Measurements from ENCODE around the gene MRGPRF. TPM values are rescaled to one million over a fixed set of nuclear protein-coding genes. Genes with fewer than 3 reads are reported as not detected.

MRGPRF gene
- total RNA-seq, 2 experiments from 2014 or later, result not detected

DNA sequence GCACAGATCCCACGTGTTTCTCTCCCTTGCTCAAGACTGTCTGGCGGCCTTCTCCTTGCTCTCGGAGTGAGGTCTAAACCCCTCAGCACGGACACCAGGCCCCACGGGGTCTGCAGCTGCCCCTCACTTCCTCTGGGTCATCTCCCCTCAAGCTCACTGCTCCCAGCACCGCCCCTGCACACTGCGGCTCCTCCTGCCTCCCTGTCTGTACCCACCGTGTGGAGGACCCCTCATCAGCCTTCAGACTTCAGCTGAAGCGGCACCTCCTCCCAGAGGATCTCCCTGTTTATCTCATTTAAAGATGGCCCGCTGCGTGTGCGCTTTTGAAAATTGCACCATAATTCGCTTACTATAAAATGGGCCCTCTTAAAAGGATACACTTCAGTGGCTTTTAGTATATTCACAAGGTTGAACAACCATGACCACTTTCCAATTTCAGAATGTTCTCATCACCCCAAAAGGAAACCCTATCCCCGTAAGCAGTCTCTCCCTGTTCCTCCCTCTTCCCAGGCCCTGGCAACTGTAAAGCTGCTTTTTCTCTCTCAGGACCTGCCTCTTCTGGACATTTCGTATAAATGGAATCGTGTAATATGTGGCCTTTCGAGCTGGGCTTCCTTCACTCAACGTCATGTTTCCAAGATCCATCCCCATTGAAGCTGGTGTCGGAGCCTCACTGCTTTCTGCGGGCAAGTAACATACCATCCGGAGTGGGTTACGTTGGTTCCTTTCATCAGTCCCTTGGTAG, 21.2 kb upstream of the MRGPRF start:
- Mint-ChIP-seq H3K4me3 (no peak overlapping the region), H3K36me3 (ENCODE audit: low read depth) (no peaks in the 10 kb centered on the region), H3K27me3 (peaks cover 2% of the 10 kb centered on the region), H3K27ac (no peak overlapping the region), H3K4me1 (no peaks in the 10 kb centered on the region), H3K9me3 (ENCODE audit: low read depth) (no peaks in the 10 kb centered on the region)
- POLR2A ChIA-PET, result no interaction called here
- DNase-seq (no peak), ATAC-seq (no peak)
- CTCF ChIA-PET, result interaction anchor here (0.7 kb wide), 1 partner anchor 248 kb away, joined by 5 read pairs; no protein-coding TSS in a partner anchor
- intact Hi-C loops (cut with DNase I, micrococcal nuclease), result no loop called here

DNA sequence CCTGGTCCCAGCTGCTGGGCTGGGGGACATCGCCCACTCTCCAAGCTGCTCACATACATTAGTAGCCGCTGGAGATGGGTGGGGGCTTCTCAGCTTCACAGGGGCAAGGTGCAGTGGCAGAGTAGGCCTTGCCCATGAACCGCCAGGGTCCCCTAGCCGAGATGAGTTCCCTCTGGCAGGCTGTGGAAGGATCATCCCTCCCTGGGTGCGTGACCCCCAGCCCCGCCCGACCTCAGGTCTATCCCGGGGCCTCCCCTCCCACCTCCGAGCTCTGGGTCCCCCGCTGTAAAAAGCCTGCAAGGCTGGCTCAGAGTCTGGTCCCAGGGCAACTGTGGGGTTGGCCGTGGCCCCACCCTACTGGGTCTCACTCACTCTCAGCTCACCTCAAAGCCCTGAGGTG, 20.4 kb upstream of the MRGPRF start:
- Mint-ChIP-seq H3K4me3 (no peak overlapping the region), H3K4me1 (no peaks in the 10 kb centered on the region), H3K36me3 (ENCODE audit: low read depth) (no peaks in the 10 kb centered on the region), H3K27ac (no peak overlapping the region), H3K27me3 (peaks cover 2% of the 10 kb centered on the region), H3K9me3 (ENCODE audit: low read depth) (no peaks in the 10 kb centered on the region)
- POLR2A ChIA-PET, result no interaction called here
- intact Hi-C loops (cut with DNase I, micrococcal nuclease), result no loop called here
- DNase-seq (no peak), ATAC-seq (no peak)
- CTCF ChIA-PET, result no interaction called here

DNA sequence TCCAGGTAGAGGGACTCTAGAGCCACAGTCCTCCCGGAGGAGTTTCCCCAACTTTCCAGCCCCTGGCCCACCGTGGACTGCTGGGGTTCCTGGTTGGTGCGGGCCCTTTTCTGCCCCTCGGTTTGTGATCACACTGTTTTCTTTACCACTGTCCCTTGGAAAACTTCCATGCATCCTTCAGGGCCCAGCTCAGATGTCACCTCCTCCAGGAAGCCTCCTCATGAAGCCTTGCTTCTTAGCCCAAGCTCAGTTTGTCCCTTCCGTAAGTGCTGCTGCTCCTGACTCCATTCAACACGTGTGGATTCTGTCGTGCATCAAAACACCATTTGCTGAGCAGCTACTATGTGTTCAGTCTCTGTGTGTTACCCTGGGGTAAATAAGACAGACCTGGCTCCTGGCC, 19.8 kb upstream of the MRGPRF start:
- no peak overlapping the region for H3K27ac Mint-ChIP-seq
- H3K4me1 Mint-ChIP-seq, result no peaks in the 10 kb centered on the region
- H3K4me3 Mint-ChIP-seq, result no peak overlapping the region
- H3K9me3 Mint-ChIP-seq (ENCODE audit: low read depth), result no peaks in the 10 kb centered on the region
- DNase-seq, result no peak
- ChIA-PET POLR2A (no interaction called here), CTCF (no interaction called here)
- H3K27me3 Mint-ChIP-seq, result peaks cover 2% of the 10 kb centered on the region
- H3K36me3 Mint-ChIP-seq (ENCODE audit: low read depth), result no peaks in the 10 kb centered on the region
- ATAC-seq, result no peak
- intact Hi-C loops (cut with DNase I, micrococcal nuclease), result no loop called here

DNA sequence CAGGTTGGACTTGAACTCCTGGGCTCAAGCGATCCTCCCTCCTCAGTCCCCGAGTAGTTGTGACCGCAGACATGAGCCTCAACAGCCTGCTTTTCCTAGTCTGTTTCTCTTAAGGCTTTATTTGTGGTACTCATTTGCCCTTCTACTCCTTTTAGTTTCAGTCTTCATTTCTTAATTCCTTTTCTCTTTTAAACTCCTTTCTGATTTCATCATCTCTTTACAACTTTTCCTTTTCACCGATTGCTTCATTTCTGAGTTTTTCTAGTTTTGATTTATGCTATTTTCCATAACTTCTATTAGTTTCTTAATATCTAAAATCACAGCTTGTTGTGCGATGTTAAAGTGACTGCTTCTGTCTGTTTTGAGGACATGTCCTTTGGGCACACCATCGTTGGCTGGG, 17.3 kb upstream of the MRGPRF start:
- H3K27ac Mint-ChIP-seq, result no peak overlapping the region

DNA sequence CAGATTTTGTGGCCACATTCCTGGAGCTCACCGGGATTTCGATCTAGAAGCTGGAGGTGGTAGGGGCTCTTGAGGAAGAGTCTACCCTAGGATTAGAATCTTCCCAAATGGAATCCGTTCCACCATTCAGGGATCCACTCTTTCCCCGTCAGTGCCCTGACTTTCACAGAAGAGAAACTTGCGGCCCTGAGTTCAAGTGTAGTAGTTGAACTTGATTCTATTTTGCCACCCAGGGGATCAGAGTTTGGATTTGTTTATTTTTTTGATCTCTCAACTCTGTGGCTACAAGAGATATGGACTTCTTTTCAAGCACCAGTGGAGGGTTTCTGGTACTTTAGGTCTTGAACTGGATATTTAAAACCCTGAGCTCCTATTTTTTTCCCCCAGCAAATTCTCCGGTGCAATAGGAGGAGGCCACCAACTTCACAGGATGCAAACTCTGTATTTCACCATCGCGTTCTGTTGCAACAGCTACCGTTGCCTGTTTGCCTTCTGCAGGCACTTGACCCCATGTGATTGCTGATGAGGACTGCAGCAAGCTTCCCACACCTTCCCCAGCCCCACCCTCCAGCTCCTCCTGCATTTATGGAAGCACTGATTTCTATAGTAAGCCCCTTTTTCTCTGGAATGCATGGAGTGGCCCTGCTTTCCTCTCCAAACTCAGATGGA, 14.8 kb upstream of the MRGPRF start:
- Mint-ChIP-seq H3K27ac (no peak overlapping the region), H3K27me3 (peaks cover 2% of the 10 kb centered on the region), H3K9me3 (ENCODE audit: low read depth) (no peaks in the 10 kb centered on the region), H3K4me3 (no peak overlapping the region), H3K36me3 (ENCODE audit: low read depth) (no peaks in the 10 kb centered on the region), H3K4me1 (no peaks in the 10 kb centered on the region)
- CTCF ChIA-PET, result interaction anchor here (1.3 kb wide), 1 partner anchor 100 kb away, joined by 4 read pairs; no protein-coding TSS in a partner anchor
- ATAC-seq (no peak), DNase-seq (no peak)
- POLR2A ChIA-PET, result no interaction called here
- intact Hi-C loops (cut with DNase I, micrococcal nuclease), result no loop called here

More for the DNA sequence above, 17.3 kb upstream of the MRGPRF start:
- Mint-ChIP-seq H3K4me1 (no peaks in the 10 kb centered on the region), H3K36me3 (ENCODE audit: low read depth) (no peaks in the 10 kb centered on the region), H3K9me3 (ENCODE audit: low read depth) (no peaks in the 10 kb centered on the region), H3K4me3 (no peak overlapping the region), H3K27me3 (peaks cover 2% of the 10 kb centered on the region)
- ChIA-PET POLR2A (no interaction called here), CTCF (no interaction called here)
- no peak for DNase-seq
- intact Hi-C loops (cut with DNase I, micrococcal nuclease), result no loop called here
- no peak for ATAC-seq

DNA sequence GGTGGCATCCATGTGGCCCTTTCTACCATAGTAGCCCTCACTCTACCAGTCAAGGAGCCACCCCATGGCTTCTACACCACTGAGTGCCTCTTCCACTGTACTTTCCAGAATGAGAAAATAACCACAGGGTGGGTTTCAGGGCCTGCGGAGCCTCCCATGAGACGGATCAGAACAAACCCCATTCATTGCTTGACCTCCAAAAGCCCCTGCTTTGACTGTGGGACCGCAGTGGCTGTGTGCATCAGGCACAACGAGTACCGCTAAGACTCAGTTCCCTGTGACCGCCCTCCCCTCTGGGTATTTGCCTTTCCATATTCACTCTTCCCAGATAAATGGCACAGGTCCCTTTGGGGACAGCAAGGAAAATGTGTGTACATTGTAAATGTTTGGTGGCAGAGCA, 11.5 kb upstream of the MRGPRF start:
- no peak overlapping the region for H3K27ac Mint-ChIP-seq
- ATAC-seq, result no peak
- H3K27me3 Mint-ChIP-seq, result no peaks in the 10 kb centered on the region

DNA sequence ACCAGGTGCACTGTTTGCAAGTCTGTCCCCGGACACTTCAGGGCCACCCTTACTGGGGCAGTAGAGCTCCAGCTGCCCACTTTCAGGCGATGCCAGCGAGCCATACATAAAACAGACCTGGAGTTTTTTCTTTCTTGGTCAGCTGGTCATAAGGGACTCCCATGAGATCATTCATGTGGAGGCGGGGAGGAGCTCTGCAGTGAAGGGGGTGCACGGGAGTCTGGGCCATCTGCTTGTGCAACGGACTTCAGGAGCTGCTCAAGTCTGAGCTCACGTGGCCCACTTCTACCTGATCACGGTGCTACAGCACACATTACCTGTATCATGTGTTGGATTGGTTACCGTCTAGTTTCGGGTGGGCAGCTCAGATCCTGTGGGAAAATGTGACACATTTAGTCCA, 9.2 kb upstream of the MRGPRF start:
- intact Hi-C loops (cut with DNase I, micrococcal nuclease), result no loop called here
- Mint-ChIP-seq H3K27me3 (no peaks in the 10 kb centered on the region), H3K4me1 (no peaks in the 10 kb centered on the region), H3K36me3 (ENCODE audit: low read depth) (no peaks in the 10 kb centered on the region), H3K4me3 (no peak overlapping the region), H3K27ac (no peak overlapping the region), H3K9me3 (ENCODE audit: low read depth) (no peaks in the 10 kb centered on the region)
- no peak for ATAC-seq
- DNase-seq, result no peak
- POLR2A ChIA-PET, result no interaction called here
- CTCF ChIA-PET, result interaction anchor here (1.2 kb wide), 1 partner anchor 648 kb away, joined by 3 read pairs; no protein-coding TSS in a partner anchor

More for the DNA sequence above, 11.5 kb upstream of the MRGPRF start:
- intact Hi-C loops (cut with DNase I, micrococcal nuclease), result no loop called here
- CTCF ChIA-PET, result no interaction called here
- no peak overlapping the region for H3K4me3 Mint-ChIP-seq
- POLR2A ChIA-PET, result no interaction called here
- no peaks in the 10 kb centered on the region for H3K4me1 Mint-ChIP-seq
- DNase-seq, result no peak
- no peaks in the 10 kb centered on the region for H3K9me3 Mint-ChIP-seq (ENCODE audit: low read depth)
- no peaks in the 10 kb centered on the region for H3K36me3 Mint-ChIP-seq (ENCODE audit: low read depth)

DNA sequence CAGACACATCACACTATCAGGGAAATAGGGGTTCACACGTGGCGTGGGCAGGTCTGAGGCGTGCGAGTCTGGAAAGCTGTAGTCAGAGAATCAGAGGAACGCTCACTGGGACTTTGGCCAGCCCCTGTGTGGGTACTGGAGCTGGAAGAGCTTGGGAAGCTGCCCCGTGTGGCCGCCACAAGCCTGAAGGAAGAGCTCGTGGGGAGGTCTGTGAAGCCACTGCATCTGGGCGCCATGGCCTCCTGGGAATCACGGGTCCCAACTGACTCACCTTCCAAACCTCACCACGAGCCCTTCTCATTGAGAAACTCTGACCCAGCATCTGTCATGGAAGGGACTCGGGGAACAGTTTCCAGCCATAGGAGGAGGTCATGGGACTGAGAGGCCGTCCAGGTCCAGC, 5.9 kb upstream of the MRGPRF start:
- DNase-seq (no peak), ATAC-seq (no peak)
- ChIA-PET POLR2A (no interaction called here), CTCF (interaction anchor here (0.5 kb wide), 1 partner anchor 62 kb away, joined by 3 read pairs; no protein-coding TSS in a partner anchor)
- H3K4me3 Mint-ChIP-seq, result no peak overlapping the region
- peaks cover 2% of the 10 kb centered on the region for H3K27me3 Mint-ChIP-seq
- intact Hi-C loops (cut with DNase I, micrococcal nuclease), result no loop called here
- H3K27ac Mint-ChIP-seq, result no peak overlapping the region
- H3K36me3 Mint-ChIP-seq (ENCODE audit: low read depth), result no peaks in the 10 kb centered on the region
- H3K4me1 Mint-ChIP-seq, result no peaks in the 10 kb centered on the region
- no peaks in the 10 kb centered on the region for H3K9me3 Mint-ChIP-seq (ENCODE audit: low read depth)

DNA sequence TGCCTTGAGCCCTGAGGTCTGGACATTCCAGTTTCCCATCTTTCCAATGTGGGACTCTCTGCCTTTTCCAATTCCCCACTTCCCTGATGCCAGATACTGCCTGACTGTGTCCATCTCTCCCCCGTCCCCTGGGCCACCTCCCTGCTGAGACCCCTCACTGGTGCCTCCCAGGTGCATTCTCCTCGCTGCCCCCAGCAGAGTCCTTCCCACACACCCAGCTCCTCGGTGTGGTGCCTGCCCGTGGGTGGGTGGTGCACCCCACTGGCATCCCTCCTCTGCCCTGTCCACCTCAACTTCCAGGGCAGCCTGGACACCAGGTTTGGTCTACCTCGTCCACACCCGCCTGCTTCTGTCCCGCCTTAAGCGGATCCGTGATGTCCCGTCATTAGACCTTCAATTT, 4.9 kb upstream of the MRGPRF start:
- Mint-ChIP-seq H3K36me3 (ENCODE audit: low read depth) (no peaks in the 10 kb centered on the region), H3K4me1 (no peaks in the 10 kb centered on the region), H3K27ac (no peak overlapping the region), H3K4me3 (no peak overlapping the region), H3K27me3 (peaks cover 4% of the 10 kb centered on the region), H3K9me3 (ENCODE audit: low read depth) (no peaks in the 10 kb centered on the region)
- no peak for DNase-seq
- POLR2A ChIA-PET, result no interaction called here
- no peak for ATAC-seq
- intact Hi-C loops (cut with DNase I, micrococcal nuclease), result no loop called here
- CTCF ChIA-PET, result no interaction called here

DNA sequence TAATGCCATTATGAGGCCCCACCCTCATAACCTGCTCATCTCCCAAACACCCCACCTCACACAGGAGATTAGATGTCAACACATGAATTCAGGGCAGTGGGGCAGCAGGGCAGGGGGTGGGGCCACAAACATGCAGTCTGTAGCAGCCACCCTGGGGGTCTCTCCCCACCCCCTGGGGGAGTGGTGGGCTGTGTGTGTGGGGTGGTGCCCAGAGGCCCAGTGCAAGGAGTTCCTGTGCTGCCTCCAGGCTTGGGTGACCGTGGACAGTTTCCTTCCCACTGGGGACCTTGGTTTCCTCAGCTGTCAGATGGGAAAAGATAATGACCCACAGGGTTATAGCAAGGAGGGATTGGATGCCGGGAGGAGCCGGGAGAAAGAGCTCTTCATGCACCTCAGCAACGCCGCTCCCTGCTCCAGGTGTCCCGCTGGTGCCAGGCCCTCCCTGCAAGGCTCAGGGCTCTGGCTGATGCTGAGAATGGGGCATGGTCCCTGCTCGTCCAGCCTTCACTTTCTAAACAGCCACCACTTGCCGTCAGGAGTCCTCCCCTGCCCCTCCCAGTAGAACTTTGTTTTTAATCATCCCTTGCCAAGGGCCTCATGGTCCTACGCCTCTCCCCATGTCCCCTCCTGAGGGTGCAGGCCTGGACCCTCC, 2.0 kb upstream of the MRGPRF start:
- intact Hi-C loops (cut with DNase I, micrococcal nuclease), result no loop called here
- no peak overlapping the region for H3K4me3 Mint-ChIP-seq
- DNase-seq (no peak), ATAC-seq (no peak)
- ChIA-PET CTCF (no interaction called here), POLR2A (no interaction called here)
- no peak overlapping the region for H3K27ac Mint-ChIP-seq
- peaks cover 19% of the 10 kb centered on the region for H3K27me3 Mint-ChIP-seq
- no peaks in the 10 kb centered on the region for H3K4me1 Mint-ChIP-seq
- no peaks in the 10 kb centered on the region for H3K36me3 Mint-ChIP-seq (ENCODE audit: low read depth)
- H3K9me3 Mint-ChIP-seq (ENCODE audit: low read depth), result no peaks in the 10 kb centered on the region

DNA sequence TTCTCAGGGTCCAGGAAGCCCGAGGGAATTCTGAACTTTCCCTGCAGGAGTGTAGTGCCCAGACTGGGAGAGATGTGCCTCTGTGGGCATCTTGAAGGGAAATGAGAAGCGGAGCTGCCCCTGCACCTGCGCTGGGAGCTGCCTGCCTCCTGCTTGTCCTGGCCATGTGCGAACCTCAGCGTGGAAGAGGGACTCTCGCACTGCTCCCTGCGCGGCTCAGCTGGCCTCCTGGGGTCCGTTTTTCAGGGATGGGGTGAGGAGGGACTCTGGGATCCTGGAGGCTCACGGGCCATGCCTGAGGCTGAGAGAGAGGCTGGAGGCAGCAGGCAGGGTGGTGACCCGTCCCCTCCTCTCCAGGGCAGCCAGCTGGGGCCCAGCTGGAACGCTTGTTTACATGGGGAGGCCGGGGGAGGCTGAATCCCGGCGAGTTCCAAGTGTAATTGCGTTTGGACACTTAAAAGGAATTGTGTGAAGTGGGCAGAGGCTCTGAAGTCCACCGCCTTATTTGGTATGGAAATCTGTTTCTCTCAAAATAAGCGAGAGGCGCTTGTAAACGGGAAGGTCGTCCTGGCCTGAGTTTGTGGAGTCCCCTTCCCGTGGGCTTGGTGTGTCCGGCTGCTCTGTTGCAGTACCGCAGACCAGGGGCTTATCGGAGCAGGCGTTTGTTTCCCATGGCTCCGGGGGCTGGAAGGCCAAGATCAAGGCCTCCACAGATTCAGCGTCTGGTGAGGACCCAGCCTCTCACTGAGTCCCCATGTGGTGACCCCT, 1.2 kb upstream of the MRGPRF start:
- Mint-ChIP-seq H3K27me3 (peaks cover 22% of the 10 kb centered on the region), H3K27ac (no peak overlapping the region), H3K36me3 (ENCODE audit: low read depth) (no peaks in the 10 kb centered on the region), H3K4me1 (no peaks in the 10 kb centered on the region), H3K4me3 (no peak overlapping the region), H3K9me3 (ENCODE audit: low read depth) (no peaks in the 10 kb centered on the region)
- CTCF ChIA-PET, result no interaction called here
- no peak for ATAC-seq
- no peak for DNase-seq
- POLR2A ChIA-PET, result no interaction called here
- intact Hi-C loops (cut with DNase I, micrococcal nuclease), result no loop called here
